ENCODE data around the gene DUSP28. TPM values are rescaled to one million over a fixed set of nuclear protein-coding genes. Genes with fewer than 3 reads are reported as not detected.

The DUSP28 gene
- total and polyA plus RNA-seq, 2 of the 13 experiments (the other 11 are each of a cell fraction or from before 2014, with no cell fraction given), result 5.2 to 8.6 TPM

- no peak for TF ChIP-seq SOX13 (IDR thresholded peaks at IDR 0.05)
- no peak for TF ChIP-seq SOX13 (CRISPR knock-in tag; conservative IDR thresholded peaks at IDR 0.05 in 1 of 2, IDR thresholded peaks at IDR 0.05 in 1 of 2)
- peak; percentile 47 for TF ChIP-seq ZNF547 (CRISPR knock-in tag; IDR thresholded peaks at IDR 0.05)
- no peak for TF ChIP-seq TCF12 (IDR thresholded peaks at IDR 0.05)
- 0 out of 2 replicates have a peak, but pooled peaks have one; percentile 38 for TF ChIP-seq TCF12 (CRISPR knock-in tag; IDR thresholded peaks at IDR 0.05)
- no peak for TF ChIP-seq HNF1A (IDR thresholded peaks at IDR 0.05; ENCODE audit: low read depth)
- no peak for TF ChIP-seq HNF1A (CRISPR knock-in tag; IDR thresholded peaks at IDR 0.05; ENCODE audit: borderline replicate concordance)
- TF ChIP-seq NONO (IDR thresholded peaks at IDR 0.05), result no peak
- peak; percentile 78 for TF ChIP-seq NONO (CRISPR knock-in tag; conservative IDR thresholded peaks at IDR 0.05)
- peak; percentile 52; the same call in 1 of the 2 replicates for TF ChIP-seq KDM4B (CRISPR knock-in tag; IDR thresholded peaks at IDR 0.05)
- TF ChIP-seq YEATS4 (CRISPR knock-in tag; IDR thresholded peaks at IDR 0.05; ENCODE audit: borderline replicate concordance), result peak; percentile 18; the same call in 1 of the 2 replicates
- no peak for TF ChIP-seq AKNA (CRISPR knock-in tag; IDR thresholded peaks at IDR 0.05; ENCODE audit: borderline replicate concordance)
- no peak; the same call in 1 of the 2 replicates for TF ChIP-seq ZNF556 (CRISPR knock-in tag; IDR thresholded peaks at IDR 0.05; ENCODE audit: borderline replicate concordance)
- TF ChIP-seq MEIS1 (CRISPR knock-in tag; IDR thresholded peaks at IDR 0.05; ENCODE audit: borderline replicate concordance), result no peak; the same call in 1 of the 2 replicates
Observed at GRCh38 chr2:240566203-240567136, 6.3 kb downstream of the DUSP28 start (continued).
